ENCODE results near the gene BPNT1.

- TF ChIP-seq JUND (IDR thresholded peaks at IDR 0.05; ENCODE audit: low read length) = no peak
- TF ChIP-seq, protein P1, sequence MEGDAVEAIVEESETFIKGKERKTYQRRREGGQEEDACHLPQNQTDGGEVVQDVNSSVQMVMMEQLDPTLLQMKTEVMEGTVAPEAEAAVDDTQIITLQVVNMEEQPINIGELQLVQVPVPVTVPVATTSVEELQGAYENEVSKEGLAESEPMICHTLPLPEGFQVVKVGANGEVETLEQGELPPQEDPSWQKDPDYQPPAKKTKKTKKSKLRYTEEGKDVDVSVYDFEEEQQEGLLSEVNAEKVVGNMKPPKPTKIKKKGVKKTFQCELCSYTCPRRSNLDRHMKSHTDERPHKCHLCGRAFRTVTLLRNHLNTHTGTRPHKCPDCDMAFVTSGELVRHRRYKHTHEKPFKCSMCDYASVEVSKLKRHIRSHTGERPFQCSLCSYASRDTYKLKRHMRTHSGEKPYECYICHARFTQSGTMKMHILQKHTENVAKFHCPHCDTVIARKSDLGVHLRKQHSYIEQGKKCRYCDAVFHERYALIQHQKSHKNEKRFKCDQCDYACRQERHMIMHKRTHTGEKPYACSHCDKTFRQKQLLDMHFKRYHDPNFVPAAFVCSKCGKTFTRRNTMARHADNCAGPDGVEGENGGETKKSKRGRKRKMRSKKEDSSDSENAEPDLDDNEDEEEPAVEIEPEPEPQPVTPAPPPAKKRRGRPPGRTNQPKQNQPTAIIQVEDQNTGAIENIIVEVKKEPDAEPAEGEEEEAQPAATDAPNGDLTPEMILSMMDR (IDR thresholded peaks at IDR 0.05; ENCODE audit: control extremely low read depth in 1 of 3, insufficient read depth in 1 of 3, low read depth in 1 of 3, low read length in 3 of 3) = no peak
- no peak for TF ChIP-seq POLR2A (IDR thresholded peaks at IDR 0.05; ENCODE audit: control extremely low read depth in 1 of 2, low read depth in 2 of 2, low read length in 2 of 2)
- no peak for TF ChIP-seq CHD1 (IDR thresholded peaks at IDR 0.05; ENCODE audit: low read depth, low read length)
- no peak for TF ChIP-seq TCF12 (IDR thresholded peaks at IDR 0.05; ENCODE audit: low read depth, low read length)
- no peak for TF ChIP-seq CHD2 (IDR thresholded peaks at IDR 0.05; ENCODE audit: low read length)
These were observed 10.2 kb upstream of the BPNT1 start for GRCh38 chr1:220099826-220100225.
